ENCODE measurements around the gene PPP1R16B. TPM values are rescaled to one million over a fixed set of nuclear protein-coding genes. Genes with fewer than 3 reads are reported as not detected.

Gene PPP1R16B
- total RNA-seq, 1 donor, result not detected

GRCh38 chr20:38937978-38938473 lies 132.5 kb downstream of the PPP1R16B start:
- no peak for TF ChIP-seq CTCF (IDR thresholded peaks at IDR 0.05; ENCODE audit: extremely low read depth, low read depth, low read length)
- peaks cover 19% of the 10 kb centered on the region for H3K36me3 ChIP-seq (ENCODE audit: insufficient read depth, low read length)

GRCh38 chr20:38939686-38940085 lies 134.2 kb downstream of the PPP1R16B start:
- Histone ChIP-seq H3K9me3 (ENCODE audit: low read depth, low read length) (no peaks in the 10 kb centered on the region), H3K27me3 (ENCODE audit: insufficient read depth, low read length) (no peaks in the 10 kb centered on the region), H4K20me1 (ENCODE audit: insufficient read depth, low read length) (peaks cover 3% of the 10 kb centered on the region), H3K4me2 (ENCODE audit: insufficient read depth, low read length) (no peak overlapping the region), H3K79me2 (ENCODE audit: insufficient read depth, low read length) (peaks cover 83% of the 10 kb centered on the region), H3K4me3 (ENCODE audit: insufficient read depth, low read length) (no peak overlapping the region), H3K27ac (ENCODE audit: low read depth, low read length) (no peak overlapping the region), H3K36me3 (ENCODE audit: insufficient read depth, low read length) (peaks cover 28% of the 10 kb centered on the region), H2AFZ (ENCODE audit: low read length) (no peak overlapping the region), H3K4me1 (ENCODE audit: insufficient read depth, low read length) (peaks cover 8% of the 10 kb centered on the region)
- no peak for TF ChIP-seq CTCF (IDR thresholded peaks at IDR 0.05; ENCODE audit: extremely low read depth, low read depth, low read length)
- no peak for DNase-seq (ENCODE audit: insufficient read length, low spot score, missing footprints)

More at GRCh38 chr20:38937978-38938473, 132.5 kb downstream of the PPP1R16B start:
- Histone ChIP-seq H3K4me3 (ENCODE audit: insufficient read depth, low read length) (no peak overlapping the region), H3K4me2 (ENCODE audit: insufficient read depth, low read length) (no peak overlapping the region), H3K4me1 (ENCODE audit: insufficient read depth, low read length) (peaks cover 11% of the 10 kb centered on the region), H4K20me1 (ENCODE audit: insufficient read depth, low read length) (peaks cover 3% of the 10 kb centered on the region), H3K27me3 (ENCODE audit: insufficient read depth, low read length) (no peaks in the 10 kb centered on the region), H3K27ac (ENCODE audit: low read depth, low read length) (no peak overlapping the region), H2AFZ (ENCODE audit: low read length) (no peak overlapping the region), H3K9me3 (ENCODE audit: low read depth, low read length) (no peaks in the 10 kb centered on the region), H3K79me2 (ENCODE audit: insufficient read depth, low read length) (peaks cover 91% of the 10 kb centered on the region)
- no peak for DNase-seq (ENCODE audit: insufficient read length, low spot score, missing footprints)

GRCh38 chr20:38940644-38941043 lies 135.1 kb downstream of the PPP1R16B start:
- Histone ChIP-seq H3K36me3 (ENCODE audit: insufficient read depth, low read length) (peaks cover 28% of the 10 kb centered on the region), H3K4me1 (ENCODE audit: insufficient read depth, low read length) (peaks cover 5% of the 10 kb centered on the region), H3K27me3 (ENCODE audit: insufficient read depth, low read length) (no peaks in the 10 kb centered on the region), H2AFZ (ENCODE audit: low read length) (peak overlapping the region; percentile 91), H4K20me1 (ENCODE audit: insufficient read depth, low read length) (peaks cover 3% of the 10 kb centered on the region), H3K9me3 (ENCODE audit: low read depth, low read length) (no peaks in the 10 kb centered on the region), H3K27ac (ENCODE audit: low read depth, low read length) (no peak overlapping the region), H3K79me2 (ENCODE audit: insufficient read depth, low read length) (peaks cover 77% of the 10 kb centered on the region), H3K4me2 (ENCODE audit: insufficient read depth, low read length) (no peak overlapping the region), H3K4me3 (ENCODE audit: insufficient read depth, low read length) (no peak overlapping the region)
- no peak for DNase-seq (ENCODE audit: insufficient read length, low spot score, missing footprints)
- TF ChIP-seq CTCF (IDR thresholded peaks at IDR 0.05; ENCODE audit: extremely low read depth, low read depth, low read length), result no peak

GRCh38 chr20:38941726-38942389 lies 136.4 kb downstream of the PPP1R16B start:
- no peak for TF ChIP-seq CTCF (IDR thresholded peaks at IDR 0.05; ENCODE audit: extremely low read depth, low read depth, low read length)
- Histone ChIP-seq H3K9me3 (ENCODE audit: low read depth, low read length) (no peaks in the 10 kb centered on the region), H2AFZ (ENCODE audit: low read length) (peak overlapping the region; percentile 91), H4K20me1 (ENCODE audit: insufficient read depth, low read length) (peaks cover 3% of the 10 kb centered on the region), H3K36me3 (ENCODE audit: insufficient read depth, low read length) (peaks cover 30% of the 10 kb centered on the region), H3K4me1 (ENCODE audit: insufficient read depth, low read length) (no peaks in the 10 kb centered on the region), H3K27me3 (ENCODE audit: insufficient read depth, low read length) (no peaks in the 10 kb centered on the region), H3K79me2 (ENCODE audit: insufficient read depth, low read length) (peaks cover 67% of the 10 kb centered on the region), H3K27ac (ENCODE audit: low read depth, low read length) (no peak overlapping the region), H3K4me3 (ENCODE audit: insufficient read depth, low read length) (no peak overlapping the region), H3K4me2 (ENCODE audit: insufficient read depth, low read length) (no peak overlapping the region)
- no peak for DNase-seq (ENCODE audit: insufficient read length, low spot score, missing footprints)

Data from osteoblast (primary cell).